Mammary epithelial cell (primary cell): Measurements from ENCODE around the gene CSMD2.

Source experiments
- CTCF ChIP-seq, 2 donors: IDR thresholded peaks in 1 of 2; conservative IDR thresholded peaks in 1 of 2; 2 replicates each; pipeline ENCODE4 v1.5.1; 2011 to 2012; ENCODE audit warnings: inconsistent platforms in 2 of 2, low read length in 2 of 2, mild to moderate bottlenecking in 2 of 2, control low read depth in 1 of 2, low read depth in 1 of 2; ENCODE audit not compliant: insufficient read depth in 1 of 2; ENCODE audit errors: extremely low read depth in 1 of 2
- EZH2 ChIP-seq: IDR thresholded peaks from 2 replicates; pipeline ENCODE4 v1.6.1; 2012; ENCODE audit warnings: low read length, inconsistent platforms, borderline replicate concordance

- TF ChIP-seq CTCF (conservative IDR thresholded peaks at IDR 0.05 in 1 of 2, IDR thresholded peaks at IDR 0.05 in 1 of 2; ENCODE audit: extremely low read depth in 1 of 2, insufficient read depth in 1 of 2, low read depth in 1 of 2, low read length in 2 of 2) = no peak
- TF ChIP-seq EZH2 = no peak
Observed at GRCh38 chr1:33527934-33528333, 637.1 kb downstream of the CSMD2 start.
